CD4-positive, CD25-positive, alpha-beta regulatory T cell (primary cell): ENCODE measurements around the gene PLEKHA1. TPM values are rescaled to one million over a fixed set of nuclear protein-coding genes. Genes with fewer than 3 reads are reported as not detected.
A peak's percentile ranks its signal among the peaks of the same experiment; 100 is the strongest.

Experiments
- ATAC-seq, 2 donors: fragments of 150-1000 bp; cut with Tn5 transposase; one replicate each; pipeline ENCODE4 v1.10.0; 2021; ENCODE audit warnings: low read depth in 2 of 2, moderate number of reproducible peaks in 2 of 2, moderate library complexity in 1 of 2
- DNase-seq, 3 donors: peaks; one replicate each; pipeline versions ENCODE4 v3.0.0 to v3.0.0-alpha.2; 2012 to 2022; ENCODE audit warnings: mixed read lengths in 1 of 3
- H3K27ac ChIP-seq: one replicate; pipeline ENCODE4 v1.7.0; 2013; ENCODE audit warnings: mild to moderate bottlenecking, low read length; ENCODE audit not compliant: insufficient read depth, poor library complexity, severe bottlenecking
- H3K27me3 ChIP-seq: one replicate; pipeline ENCODE4 v1.7.0; 2013; ENCODE audit warnings: low read length; ENCODE audit not compliant: control insufficient read depth, insufficient read depth
- H3K36me3 ChIP-seq: one replicate; pipeline ENCODE4 v1.7.0; 2013; ENCODE audit warnings: mild to moderate bottlenecking, low read length, moderate library complexity; ENCODE audit not compliant: control insufficient read depth, insufficient read depth
- H3K4me1 ChIP-seq: 2 replicates; pipeline ENCODE4 v1.7.0; 2013; ENCODE audit warnings: mild to moderate bottlenecking, low read length; ENCODE audit not compliant: insufficient read depth, control insufficient read depth, poor library complexity, severe bottlenecking
- H3K4me3 ChIP-seq: one replicate; pipeline ENCODE4 v1.7.0; 2013; ENCODE audit warnings: low read depth, mild to moderate bottlenecking, low read length, moderate library complexity
- H3K9me3 ChIP-seq, 2 experiments: 1 replicate in 1 of 2; 2 replicates in 1 of 2; pipeline ENCODE4 v1.7.0; 2013; ENCODE audit warnings: low read length in 2 of 2, mild to moderate bottlenecking in 1 of 2, moderate library complexity in 1 of 2; ENCODE audit not compliant: control insufficient read depth in 2 of 2
- H3K27ac Mint-ChIP-seq, 3 donors: one replicate each; pipeline ENCODE4 v1.8.0; 2020 to 2022; ENCODE audit warnings: mild to moderate bottlenecking in 3 of 3, mixed read lengths in 3 of 3, moderate library complexity in 2 of 3
- H3K27me3 Mint-ChIP-seq: one replicate; pipeline ENCODE4 v1.8.0; 2022; ENCODE audit warnings: mild to moderate bottlenecking, mixed read lengths
- H3K36me3 Mint-ChIP-seq: one replicate; pipeline ENCODE4 v1.8.0; 2020; ENCODE audit warnings: mixed read lengths
- H3K4me1 Mint-ChIP-seq, 4 donors: one replicate each; pipeline ENCODE4 v1.8.0; 2020 to 2022; ENCODE audit warnings: mixed read lengths in 4 of 4, mild to moderate bottlenecking in 1 of 4
- H3K4me3 Mint-ChIP-seq, 4 donors: one replicate each; pipeline ENCODE4 v1.8.0; 2020 to 2022; ENCODE audit warnings: mild to moderate bottlenecking in 4 of 4, mixed read lengths in 4 of 4, moderate library complexity in 3 of 4
- H3K9me3 Mint-ChIP-seq, 7 donors: one replicate each; pipeline ENCODE4 v1.8.0; 2020 to 2022; ENCODE audit warnings: mixed read lengths in 7 of 7, mild to moderate bottlenecking in 3 of 7, moderate library complexity in 2 of 7
- polyA plus RNA-seq, 4 donors: library from polyadenylated mRNA; unstranded; fragments of 300-500 nt; fragmentation: Illumina TruSeq; gene quantifications; one replicate each; pipeline ENCODE4 v1.2.3, GENCODE V29; 2021
- total RNA-seq: library from RNA; stranded (reverse); gene quantifications from one replicate; pipeline ENCODE4 v1.2.3, GENCODE V29; 2022

Gene PLEKHA1
- total and polyA plus RNA-seq, 5 donors from 2014 or later: 35.9 to 112 (median 88.7) TPM

DNA sequence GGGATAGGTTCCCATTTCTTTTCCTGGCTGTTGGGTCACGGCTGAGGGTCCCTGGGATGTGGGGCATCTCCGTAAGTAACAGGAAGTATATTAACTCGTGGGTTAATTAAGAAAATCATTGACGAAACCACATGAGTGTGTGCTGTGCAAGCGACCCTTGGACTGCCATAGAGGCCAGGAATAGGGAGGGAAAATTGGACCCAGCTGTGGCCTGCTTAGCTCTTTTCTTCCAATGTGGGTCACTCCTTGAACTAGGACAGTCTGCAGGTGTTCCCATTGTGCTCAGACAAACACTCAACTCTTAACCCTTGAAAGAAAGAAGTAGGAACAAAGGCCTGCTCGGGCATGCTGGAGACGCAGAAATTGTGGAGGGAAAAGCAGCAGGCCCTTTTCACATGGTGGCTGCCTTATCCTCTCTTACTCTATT lies 25.6 kb upstream of the PLEKHA1 start:
- H3K4me3 ChIP-seq: no peak overlapping the region
- Mint-ChIP-seq H3K4me3 (no peak overlapping the region), H3K27me3 (peaks cover 6% of the 10 kb centered on the region), H3K36me3 (no peaks in the 10 kb centered on the region), H3K9me3 (peaks cover 0 to 2% (median 0%) of the 10 kb centered on the region in 7 donors), H3K27ac (no peak overlapping the region), H3K4me1 (peaks cover 0 to 4% (median under 1%) of the 10 kb centered on the region in 4 donors)
- H3K9me3 ChIP-seq: no peaks in the 10 kb centered on the region
- no peaks in the 10 kb centered on the region for H3K27me3 ChIP-seq
- no peaks in the 10 kb centered on the region for H3K36me3 ChIP-seq
- DNase-seq (no peak), ATAC-seq (no peak)
- H3K27ac ChIP-seq: no peak overlapping the region
- no peaks in the 10 kb centered on the region for H3K4me1 ChIP-seq

- Histone ChIP-seq H3K4me3 (no peak overlapping the region), H3K27ac (no peak overlapping the region), H3K27me3 (no peaks in the 10 kb centered on the region), H3K4me1 (no peaks in the 10 kb centered on the region), H3K36me3 (no peaks in the 10 kb centered on the region), H3K9me3 (no peaks in the 10 kb centered on the region)
- H3K27me3 Mint-ChIP-seq: peaks cover 8% of the 10 kb centered on the region
- H3K27ac Mint-ChIP-seq: no peak overlapping the region
- no peak overlapping the region for H3K4me3 Mint-ChIP-seq
- H3K4me1 Mint-ChIP-seq: peaks cover 0 to 4% (median under 1%) of the 10 kb centered on the region in 4 donors
- ATAC-seq (no peak), DNase-seq (no peak)
- H3K36me3 Mint-ChIP-seq: no peaks in the 10 kb centered on the region
- H3K9me3 Mint-ChIP-seq: peaks cover 0 to 2% (median 0%) of the 10 kb centered on the region in 7 donors
Observed at GRCh38 chr10:122349758-122350369, 24.6 kb upstream of the PLEKHA1 start.

DNA sequence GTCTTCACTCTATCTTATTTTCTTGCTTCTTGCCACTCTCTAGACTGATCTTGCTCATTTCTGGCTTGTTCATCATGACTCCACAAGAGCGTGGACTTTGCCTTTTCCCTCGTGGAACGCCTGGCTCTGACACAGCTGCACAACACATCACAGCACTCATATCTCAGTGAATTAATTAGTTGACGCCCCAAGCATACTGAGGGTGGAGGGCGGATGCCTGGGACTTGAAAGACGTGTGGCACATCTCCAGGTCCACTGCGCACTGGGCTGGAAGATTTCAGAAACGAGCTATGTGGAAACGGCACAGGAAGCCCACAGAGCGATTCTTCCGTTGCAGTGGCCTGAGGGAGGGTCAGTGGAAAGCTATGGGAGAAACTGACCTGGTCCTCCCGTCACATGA lies 23.6 kb upstream of the PLEKHA1 start:
- Histone ChIP-seq H3K9me3 (no peaks in the 10 kb centered on the region), H3K4me3 (no peak overlapping the region), H3K4me1 (no peaks in the 10 kb centered on the region), H3K27ac (no peak overlapping the region), H3K36me3 (no peaks in the 10 kb centered on the region), H3K27me3 (no peaks in the 10 kb centered on the region)
- no peak for ATAC-seq
- H3K4me1 Mint-ChIP-seq: peaks cover 0 to 4% (median under 1%) of the 10 kb centered on the region in 4 donors
- H3K27ac Mint-ChIP-seq: no peak overlapping the region
- no peaks in the 10 kb centered on the region for H3K36me3 Mint-ChIP-seq
- H3K27me3 Mint-ChIP-seq: peaks cover 8% of the 10 kb centered on the region
- H3K9me3 Mint-ChIP-seq: peaks cover 0 to 3% (median 0%) of the 10 kb centered on the region in 7 donors
- H3K4me3 Mint-ChIP-seq: no peak overlapping the region
- DNase-seq: no peak

DNA sequence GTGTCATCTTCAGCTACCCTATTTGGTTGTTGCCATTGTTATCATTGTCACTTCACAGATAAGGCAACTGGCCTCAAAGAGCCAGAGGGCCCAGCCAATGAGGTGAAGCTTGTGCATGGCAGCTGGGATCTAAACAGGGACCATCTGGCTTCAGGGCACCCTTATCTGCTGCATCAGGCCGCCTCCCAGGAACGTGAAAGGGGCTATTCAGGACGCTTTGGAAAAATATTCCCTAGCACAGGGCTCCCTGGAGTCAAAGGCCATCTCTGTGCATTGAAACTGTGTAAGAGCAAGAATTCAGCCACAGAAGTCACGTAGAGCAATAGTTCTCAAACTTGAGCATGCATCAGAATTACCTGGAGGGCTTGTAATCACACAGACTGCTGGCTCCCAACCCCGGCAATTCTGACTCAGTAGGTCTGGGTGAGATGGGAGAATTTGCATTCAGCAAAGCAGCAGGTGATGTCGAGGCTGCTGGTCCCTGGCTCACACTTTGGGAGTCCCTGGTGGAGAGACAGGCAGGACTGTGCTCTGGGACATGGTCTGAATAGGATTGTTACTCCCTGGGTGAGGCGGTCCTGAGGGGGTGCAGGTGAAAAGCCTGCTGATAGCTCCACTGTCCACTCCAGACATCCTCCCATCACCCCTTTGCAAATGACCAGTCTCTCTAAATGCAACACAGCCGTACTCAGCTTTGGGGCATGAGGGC lies 21.5 kb upstream of the PLEKHA1 start:
- no peak for ATAC-seq
- peaks cover 0 to 4% (median under 1%) of the 10 kb centered on the region in 4 donors for H3K4me1 Mint-ChIP-seq
- DNase-seq: no peak
- peaks cover 8% of the 10 kb centered on the region for H3K27me3 Mint-ChIP-seq
- Histone ChIP-seq H3K27me3 (no peaks in the 10 kb centered on the region), H3K4me3 (no peak overlapping the region), H3K27ac (no peak overlapping the region), H3K4me1 (no peaks in the 10 kb centered on the region), H3K36me3 (no peaks in the 10 kb centered on the region), H3K9me3 (no peaks in the 10 kb centered on the region)
- peaks cover 0 to 7% (median under 1%) of the 10 kb centered on the region in 7 donors for H3K9me3 Mint-ChIP-seq
- H3K4me3 Mint-ChIP-seq: no peak overlapping the region
- peaks cover 1% of the 10 kb centered on the region for H3K36me3 Mint-ChIP-seq
- no peak overlapping the region for H3K27ac Mint-ChIP-seq

- Histone ChIP-seq H3K27me3 (no peaks in the 10 kb centered on the region), H3K4me3 (no peak overlapping the region), H3K9me3 (peaks cover 0 to 4% of the 10 kb centered on the region in 2 experiments), H3K4me1 (no peaks in the 10 kb centered on the region), H3K27ac (no peak overlapping the region), H3K36me3 (no peaks in the 10 kb centered on the region)
- Mint-ChIP-seq H3K27me3 (peaks cover 15% of the 10 kb centered on the region), H3K27ac (peak overlapping the region in 1 of 3 donors; percentile 23), H3K4me3 (no peak overlapping the region), H3K36me3 (peaks cover 8% of the 10 kb centered on the region), H3K9me3 (peaks cover 0 to 11% (median 5%) of the 10 kb centered on the region in 7 donors), H3K4me1 (peaks cover 0 to 4% (median under 1%) of the 10 kb centered on the region in 4 donors)
- DNase-seq: no peak
- ATAC-seq: no peak
Observed at GRCh38 chr10:122354383-122354782, 20.1 kb upstream of the PLEKHA1 start.

DNA sequence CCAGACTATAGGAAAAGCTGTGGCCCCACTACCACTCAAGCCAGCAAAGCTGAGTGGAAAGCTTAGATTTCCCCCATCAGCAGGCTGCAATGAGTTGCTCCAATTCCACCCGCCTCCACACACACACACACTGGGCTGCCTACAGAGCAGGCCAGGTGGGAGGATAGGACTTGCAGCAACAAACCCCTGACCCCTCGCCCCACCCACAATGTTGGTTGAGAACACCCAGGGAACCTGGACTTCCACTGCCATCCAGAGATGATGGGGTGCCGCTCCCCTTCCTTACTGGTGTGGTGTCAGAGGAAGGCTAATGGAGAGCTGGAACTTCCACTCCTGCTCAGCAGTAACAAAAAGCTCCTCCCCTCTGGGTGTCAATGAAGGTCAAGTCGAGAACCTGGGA lies 16.8 kb upstream of the PLEKHA1 start:
- Histone ChIP-seq H3K4me3 (no peak overlapping the region), H3K36me3 (no peaks in the 10 kb centered on the region), H3K27me3 (no peaks in the 10 kb centered on the region), H3K9me3 (peaks cover 0 to 4% of the 10 kb centered on the region in 2 experiments), H3K27ac (no peak overlapping the region), H3K4me1 (no peaks in the 10 kb centered on the region)
- Mint-ChIP-seq H3K27me3 (peaks cover 15% of the 10 kb centered on the region), H3K4me1 (peaks cover 0 to 4% (median 0%) of the 10 kb centered on the region in 4 donors), H3K36me3 (peaks cover 8% of the 10 kb centered on the region), H3K27ac (no peak overlapping the region), H3K9me3 (peaks cover 0 to 11% (median 5%) of the 10 kb centered on the region in 7 donors), H3K4me3 (no peak overlapping the region)
- ATAC-seq (no peak), DNase-seq (no peak)

- Mint-ChIP-seq H3K27ac (no peak overlapping the region), H3K27me3 (peaks cover 8% of the 10 kb centered on the region), H3K9me3 (peaks cover 0 to 11% (median 5%) of the 10 kb centered on the region in 7 donors), H3K4me1 (no peaks in the 10 kb centered on the region), H3K36me3 (peaks cover 8% of the 10 kb centered on the region), H3K4me3 (no peak overlapping the region)
- H3K36me3 ChIP-seq: no peaks in the 10 kb centered on the region
- ATAC-seq: no peak
- DNase-seq: no peak
- H3K4me3 ChIP-seq: no peak overlapping the region
- peaks cover 0 to 4% of the 10 kb centered on the region in 2 experiments for H3K9me3 ChIP-seq
- H3K27ac ChIP-seq: no peak overlapping the region
- H3K27me3 ChIP-seq: no peaks in the 10 kb centered on the region
- no peaks in the 10 kb centered on the region for H3K4me1 ChIP-seq
Observed at GRCh38 chr10:122359621-122360020, 14.9 kb upstream of the PLEKHA1 start.
